HCT116 (cell line): ENCODE results near the gene TUBB1.

Experiments
- CTCF ChIP-seq, 3 experiments: fragments of 200-600 bp in 1 of 3; sonication (generic) in 1 of 3; IDR thresholded peaks in 2 of 3; conservative IDR thresholded peaks in 1 of 3; 2 replicates each; pipeline ENCODE4 v1.5.1; 2012 to 2017; ENCODE audit warnings: low read depth in 2 of 3, low read length in 2 of 3, antibody characterized with exemption in 1 of 3, borderline replicate concordance in 1 of 3, control low read depth in 1 of 3, mild to moderate bottlenecking in 1 of 3, mixed read lengths in 1 of 3, mixed run types in 1 of 3, moderate library complexity in 1 of 3; ENCODE audit not compliant: insufficient read depth in 1 of 3
- EGR1 ChIP-seq: IDR thresholded peaks from 2 replicates; pipeline ENCODE4 v1.6.1; 2012; ENCODE audit warnings: low read depth
- EZH2 ChIP-seq: fragments of 200-600 bp; sonication (generic); IDR thresholded peaks from 2 replicates; pipeline ENCODE4 v1.6.1; 2017; ENCODE audit warnings: antibody characterized with exemption, mixed run types
- EZH2phosphoT487 ChIP-seq: fragments of 200-600 bp; IDR thresholded peaks from 2 replicates; pipeline ENCODE4 v1.6.1; 2018; ENCODE audit warnings: antibody characterized with exemption, borderline replicate concordance
- POLR2A ChIP-seq: IDR thresholded peaks from 2 replicates; pipeline ENCODE4 v1.7.0; 2011; ENCODE audit warnings: borderline replicate concordance; ENCODE audit not compliant: insufficient read depth, insufficient read length; ENCODE audit errors: extremely low read depth
- POLR2AphosphoS5 ChIP-seq: IDR thresholded peaks from 2 replicates; pipeline ENCODE4 v1.6.1; 2011; ENCODE audit warnings: mild to moderate bottlenecking, low read depth, low read length, moderate library complexity
- RAD21 ChIP-seq: IDR thresholded peaks from 2 replicates; pipeline ENCODE4 v1.6.1; 2012; ENCODE audit warnings: low read depth, mild to moderate bottlenecking
- SP1 ChIP-seq: IDR thresholded peaks from 2 replicates; pipeline ENCODE4 v1.6.1; 2012; ENCODE audit warnings: low read depth
- YY1 ChIP-seq: IDR thresholded peaks from 2 replicates; pipeline ENCODE4 v1.6.1; 2011; ENCODE audit warnings: low read length, low read depth, moderate library complexity, mild to moderate bottlenecking; ENCODE audit not compliant: insufficient replicate concordance; ENCODE audit errors: extremely low read depth
- ZNF274 ChIP-seq: fragments of 200-500 bp; sonication (Bioruptor generic); IDR thresholded peaks from 2 replicates; pipeline ENCODE4 v1.6.1; 2014; ENCODE audit warnings: mild to moderate bottlenecking, low read depth, low read length, inconsistent platforms
- TF ChIP-seq, protein P1 (sequence below): IDR thresholded peaks from 2 replicates; pipeline ENCODE4 v1.6.1; 2011; ENCODE audit warnings: mild to moderate bottlenecking, low read length, moderate library complexity; ENCODE audit not compliant: insufficient replicate concordance; ENCODE audit errors: extremely low read depth
- TF ChIP-seq, protein P2 (sequence below): IDR thresholded peaks from 2 replicates; pipeline ENCODE4 v1.6.1; 2012
- TF ChIP-seq, protein P3 (sequence below): IDR thresholded peaks from 2 replicates; pipeline ENCODE4 v1.6.1; 2012

DNA sequence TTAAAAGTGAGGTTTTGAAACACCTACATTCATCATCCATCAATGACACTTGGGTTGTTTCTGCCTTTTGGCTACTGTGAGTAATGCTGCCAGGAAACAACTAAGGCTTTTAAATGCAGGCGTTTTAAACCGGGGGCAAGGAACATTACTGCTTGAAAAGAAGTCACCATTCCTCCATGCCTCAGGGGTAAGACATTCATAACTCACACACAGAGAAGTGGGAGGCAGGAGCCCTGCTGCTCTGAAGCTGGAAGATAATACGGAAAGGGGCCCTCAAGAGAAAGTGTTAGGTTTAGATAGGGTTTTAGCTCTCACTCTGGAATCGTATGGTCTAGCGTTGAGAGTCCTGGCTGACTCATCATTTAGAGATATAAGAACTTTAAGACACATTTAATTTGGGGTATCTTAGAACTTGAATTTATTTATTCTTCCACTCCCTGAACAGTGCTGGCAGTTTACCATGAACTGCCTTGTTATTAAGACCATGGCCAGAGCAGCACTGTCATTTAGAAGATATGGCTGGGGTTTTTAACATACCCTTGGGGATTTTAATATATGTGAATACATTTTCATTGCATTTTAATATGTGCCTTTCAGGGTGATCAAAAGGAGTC is 1.8 kb downstream of the TUBB1 start:
- TF ChIP-seq EZH2 (no peak), CTCF (IDR thresholded peaks at IDR 0.05 in 2 of 3, conservative IDR thresholded peaks at IDR 0.05 in 1 of 3; ENCODE audit: borderline replicate concordance in 1 of 3, insufficient read depth in 1 of 3, low read depth in 2 of 3, low read length in 2 of 3) (no peak), EZH2phosphoT487 (no peak), POLR2A (no peak), YY1 (no peak), SP1 (no peak), POLR2AphosphoS5 (no peak), EGR1 (no peak), RAD21 (no peak), ZNF274 (no peak)
- TF ChIP-seq, protein P1, sequence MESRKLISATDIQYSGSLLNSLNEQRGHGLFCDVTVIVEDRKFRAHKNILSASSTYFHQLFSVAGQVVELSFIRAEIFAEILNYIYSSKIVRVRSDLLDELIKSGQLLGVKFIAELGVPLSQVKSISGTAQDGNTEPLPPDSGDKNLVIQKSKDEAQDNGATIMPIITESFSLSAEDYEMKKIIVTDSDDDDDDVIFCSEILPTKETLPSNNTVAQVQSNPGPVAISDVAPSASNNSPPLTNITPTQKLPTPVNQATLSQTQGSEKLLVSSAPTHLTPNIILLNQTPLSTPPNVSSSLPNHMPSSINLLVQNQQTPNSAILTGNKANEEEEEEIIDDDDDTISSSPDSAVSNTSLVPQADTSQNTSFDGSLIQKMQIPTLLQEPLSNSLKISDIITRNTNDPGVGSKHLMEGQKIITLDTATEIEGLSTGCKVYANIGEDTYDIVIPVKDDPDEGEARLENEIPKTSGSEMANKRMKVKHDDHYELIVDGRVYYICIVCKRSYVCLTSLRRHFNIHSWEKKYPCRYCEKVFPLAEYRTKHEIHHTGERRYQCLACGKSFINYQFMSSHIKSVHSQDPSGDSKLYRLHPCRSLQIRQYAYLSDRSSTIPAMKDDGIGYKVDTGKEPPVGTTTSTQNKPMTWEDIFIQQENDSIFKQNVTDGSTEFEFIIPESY = no peak
- TF ChIP-seq, protein P2, sequence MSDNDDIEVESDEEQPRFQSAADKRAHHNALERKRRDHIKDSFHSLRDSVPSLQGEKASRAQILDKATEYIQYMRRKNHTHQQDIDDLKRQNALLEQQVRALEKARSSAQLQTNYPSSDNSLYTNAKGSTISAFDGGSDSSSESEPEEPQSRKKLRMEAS = no peak
- TF ChIP-seq, protein P3, sequence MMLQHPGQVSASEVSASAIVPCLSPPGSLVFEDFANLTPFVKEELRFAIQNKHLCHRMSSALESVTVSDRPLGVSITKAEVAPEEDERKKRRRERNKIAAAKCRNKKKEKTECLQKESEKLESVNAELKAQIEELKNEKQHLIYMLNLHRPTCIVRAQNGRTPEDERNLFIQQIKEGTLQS = no peak
